NK-92 treated with Interleukin-12 subunit alpha and Interleukin-12 subunit beta, amount 100 ng/mL, for 24 hours (cell line): Measurements from ENCODE around the gene SPINT1.
A peak's percentile ranks its signal among the peaks of the same experiment; 100 is the strongest.

Experiments used
- DNase-seq: peaks from one replicate; lab custom pipeline; 2025; lab: John Stamatoyannopoulos, UW

The SPINT1 gene

GRCh38 chr15:40843885-40844695 lies at the start of gene SPINT1:
Gene SPINT1, plus strand, starts transcription at chr15:40844048. Its CDS starts 507 bp downstream, at chr15:40844555.
- no peak for DNase-seq

- DNase-seq, result no peak
Observed at GRCh38 chr15:40796041-40796440, 47.8 kb upstream of the SPINT1 start.

- DNase-seq, result no peak
Observed at GRCh38 chr15:40796512-40796911, 47.3 kb upstream of the SPINT1 start.

GRCh38 chr15:40799523-40799922 lies 44.3 kb upstream of the SPINT1 start:
- no peak for DNase-seq

- DNase-seq, result no peak
Observed at GRCh38 chr15:40803076-40803475, 40.8 kb upstream of the SPINT1 start.

- DNase-seq, result no peak
Observed at GRCh38 chr15:40803688-40804087, 40.2 kb upstream of the SPINT1 start.

- DNase-seq, result no peak
Observed at GRCh38 chr15:40806672-40807027, 37.2 kb upstream of the SPINT1 start.

- peak; percentile 96 for DNase-seq
Observed at GRCh38 chr15:40807028-40807887, 36.6 kb upstream of the SPINT1 start, which contains the start of the genes DNAJC17 and ZFYVE19. Gene DNAJC17, minus strand, starts transcription at chr15:40807473. Its CDS starts 27 bp downstream, at chr15:40807446. Gene ZFYVE19, plus strand, starts transcription at chr15:40807089. Its CDS starts 501 bp downstream, at chr15:40807590.

GRCh38 chr15:40807888-40808461 lies 35.9 kb upstream of the SPINT1 start:
- DNase-seq, result no peak

- no peak for DNase-seq
Observed at GRCh38 chr15:40808861-40809450, 34.9 kb upstream of the SPINT1 start.

- no peak for DNase-seq
Observed at GRCh38 chr15:40812721-40813425, 31.0 kb upstream of the SPINT1 start.

GRCh38 chr15:40815042-40815698 lies 28.7 kb upstream of the SPINT1 start:
- DNase-seq, result no peak

GRCh38 chr15:40819048-40819447 lies 24.8 kb upstream of the SPINT1 start:
- DNase-seq, result no peak

GRCh38 chr15:40821195-40821594 lies 22.7 kb upstream of the SPINT1 start:
- DNase-seq, result no peak

GRCh38 chr15:40823572-40824343 lies 20.1 kb upstream of the SPINT1 start:
- DNase-seq, result no peak

- DNase-seq, result no peak
Observed at GRCh38 chr15:40825661-40826422, 18.0 kb upstream of the SPINT1 start.

GRCh38 chr15:40826423-40827075 lies 17.3 kb upstream of the SPINT1 start:
- no peak for DNase-seq

GRCh38 chr15:40828447-40829036 lies 15.3 kb upstream of the SPINT1 start, which contains the start of gene PPP1R14D:
Gene PPP1R14D, minus strand, starts transcription at chr15:40828708. Its CDS starts 67 bp downstream, at chr15:40828641.
- no peak for DNase-seq
